PC-9 (cell line): Measurements from ENCODE around the gene GMDS.

Source experiments
- EZH2 ChIP-seq: fragments of 200-600 bp; sonication (generic); IDR thresholded peaks from 2 replicates; pipeline ENCODE4 v1.8.0; 2017; ENCODE audit warnings: antibody characterized with exemption, low read depth
- TF ChIP-seq, protein P1 (sequence below): fragments of 200-600 bp; sonication (generic); conservative IDR thresholded peaks from 2 replicates; pipeline ENCODE4 v1.6.1; 2017; ENCODE audit warnings: mixed run types, antibody characterized with exemption, mild to moderate bottlenecking, moderate library complexity

DNA sequence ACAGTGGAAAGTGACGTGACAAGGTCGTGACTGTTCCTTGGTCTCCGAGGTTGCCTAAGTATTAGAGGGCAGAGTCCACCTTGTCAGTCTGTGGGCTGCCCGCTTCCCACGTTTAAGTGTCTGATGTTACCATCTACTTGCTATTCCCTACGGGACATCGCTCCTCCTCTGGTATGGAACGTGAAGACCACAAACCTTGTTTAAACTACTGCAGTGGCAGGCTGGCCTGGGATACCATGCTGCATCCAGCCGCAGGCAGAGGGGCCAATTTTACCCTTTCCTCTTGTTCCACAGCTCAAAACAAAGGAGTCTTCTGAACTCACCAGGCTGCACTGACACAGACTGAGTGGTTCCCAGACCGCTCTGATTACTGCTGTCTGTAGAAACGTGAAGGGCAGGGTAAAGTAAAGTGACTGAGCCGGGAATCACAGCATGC lies 359.8 kb downstream of the GMDS start:
- TF ChIP-seq, protein P1, sequence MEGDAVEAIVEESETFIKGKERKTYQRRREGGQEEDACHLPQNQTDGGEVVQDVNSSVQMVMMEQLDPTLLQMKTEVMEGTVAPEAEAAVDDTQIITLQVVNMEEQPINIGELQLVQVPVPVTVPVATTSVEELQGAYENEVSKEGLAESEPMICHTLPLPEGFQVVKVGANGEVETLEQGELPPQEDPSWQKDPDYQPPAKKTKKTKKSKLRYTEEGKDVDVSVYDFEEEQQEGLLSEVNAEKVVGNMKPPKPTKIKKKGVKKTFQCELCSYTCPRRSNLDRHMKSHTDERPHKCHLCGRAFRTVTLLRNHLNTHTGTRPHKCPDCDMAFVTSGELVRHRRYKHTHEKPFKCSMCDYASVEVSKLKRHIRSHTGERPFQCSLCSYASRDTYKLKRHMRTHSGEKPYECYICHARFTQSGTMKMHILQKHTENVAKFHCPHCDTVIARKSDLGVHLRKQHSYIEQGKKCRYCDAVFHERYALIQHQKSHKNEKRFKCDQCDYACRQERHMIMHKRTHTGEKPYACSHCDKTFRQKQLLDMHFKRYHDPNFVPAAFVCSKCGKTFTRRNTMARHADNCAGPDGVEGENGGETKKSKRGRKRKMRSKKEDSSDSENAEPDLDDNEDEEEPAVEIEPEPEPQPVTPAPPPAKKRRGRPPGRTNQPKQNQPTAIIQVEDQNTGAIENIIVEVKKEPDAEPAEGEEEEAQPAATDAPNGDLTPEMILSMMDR = no peak
- no peak for TF ChIP-seq EZH2
